HepG2 (cell line): Measurements from ENCODE around the gene VAPB. TPM values are rescaled to one million over a fixed set of nuclear protein-coding genes. Genes with fewer than 3 reads are reported as not detected.
A peak's percentile ranks its signal among the peaks of the same experiment; 100 is the strongest.

Experiments
- CENPX ChIP-seq: sonication (generic); formaldehyde crosslinking; IDR thresholded peaks from 2 replicates; pipeline ENCODE4 v1.9.0; 2021; ENCODE audit warnings: mild to moderate bottlenecking, missing genetic modification reagents, moderate library complexity
- CERS6 ChIP-seq: sonication (generic); formaldehyde crosslinking; IDR thresholded peaks from 2 replicates; pipeline ENCODE4 v1.5.0; 2020; ENCODE audit warnings: missing genetic modification reagents
- ELF4 ChIP-seq: sonication (generic); formaldehyde crosslinking; IDR thresholded peaks from 2 replicates; pipeline ENCODE4 v1.5.0; 2020; ENCODE audit warnings: missing genetic modification reagents, mild to moderate bottlenecking, moderate library complexity, borderline replicate concordance
- FOXA1 ChIP-seq, 2 experiments: fragments of 450-650 bp in 1 of 2; sonication (generic) in 1 of 2; formaldehyde crosslinking in 1 of 2; IDR thresholded peaks; 2 replicates each; pipeline versions ENCODE4 v1.4.0 to v1.6.1; 2016 to 2020; ENCODE audit warnings: missing genetic modification reagents in 1 of 2
- GATA4 ChIP-seq: sonication (generic); IDR thresholded peaks from 2 replicates; pipeline ENCODE4 v1.6.1; 2016; ENCODE audit warnings: antibody characterized with exemption, low read depth, borderline replicate concordance
- GTF2F1 ChIP-seq: fragments of 150-350 bp; IDR thresholded peaks from 2 replicates; pipeline ENCODE4 v1.6.1; 2014; ENCODE audit warnings: low read length
- HMGA1 ChIP-seq: sonication (generic); formaldehyde crosslinking; conservative IDR thresholded peaks from 2 replicates; pipeline ENCODE4 v1.4.0; 2020; ENCODE audit warnings: missing genetic modification reagents
- KAT8 ChIP-seq: IDR thresholded peaks from 2 replicates; pipeline ENCODE4 v1.6.1; 2016; ENCODE audit warnings: missing genetic modification reagents, missing compliant biosample characterization
- MAF1 ChIP-seq: sonication (generic); formaldehyde crosslinking; IDR thresholded peaks from 2 replicates; pipeline ENCODE4 v1.5.0; 2020; ENCODE audit warnings: missing genetic modification reagents, borderline replicate concordance
- MAFF ChIP-seq: IDR thresholded peaks from 2 replicates; pipeline ENCODE4 v1.6.1; 2011; ENCODE audit warnings: low read depth, low read length, improper control_type of control experiment
- NFE2L2 ChIP-seq: fragments of 150-350 bp; IDR thresholded peaks from 2 replicates; pipeline ENCODE4 v1.6.1; 2014; ENCODE audit warnings: low read length
- PHF8 ChIP-seq: sonication (generic); formaldehyde crosslinking; IDR thresholded peaks from 2 replicates; pipeline ENCODE4 v1.5.0; 2020; ENCODE audit warnings: missing genetic modification reagents
- REXO4 ChIP-seq: sonication (generic); formaldehyde crosslinking; IDR thresholded peaks from 2 replicates; pipeline ENCODE4 v1.8.0; 2022; ENCODE audit warnings: missing genetic modification reagents, mild to moderate bottlenecking, borderline replicate concordance
- SIN3A ChIP-seq: IDR thresholded peaks from 2 replicates; pipeline ENCODE4 v1.6.1; 2011; ENCODE audit warnings: low read depth, mild to moderate bottlenecking, control low read depth, low read length, borderline replicate concordance
- TOPORS ChIP-seq: sonication (generic); formaldehyde crosslinking; IDR thresholded peaks from 2 replicates; pipeline ENCODE4 v1.8.0; 2023; ENCODE audit warnings: mild to moderate bottlenecking, missing genetic modification reagents
- XBP1 ChIP-seq: sonication (generic); formaldehyde crosslinking; IDR thresholded peaks from 2 replicates; pipeline ENCODE4 v1.5.0; 2020; ENCODE audit warnings: missing genetic modification reagents
- YEATS2 ChIP-seq: sonication (generic); formaldehyde crosslinking; IDR thresholded peaks from 2 replicates; pipeline ENCODE4 v1.4.0; 2020; ENCODE audit warnings: missing genetic modification reagents, borderline replicate concordance
- ZNF280D ChIP-seq: sonication (generic); formaldehyde crosslinking; IDR thresholded peaks from 2 replicates; pipeline ENCODE4 v1.5.1; 2020; ENCODE audit warnings: mild to moderate bottlenecking, missing genetic modification reagents
- ZNF281 ChIP-seq: sonication (generic); formaldehyde crosslinking; IDR thresholded peaks from 2 replicates; pipeline ENCODE4 v1.4.0; 2020; ENCODE audit warnings: missing genetic modification reagents, borderline replicate concordance
- ZNF451 ChIP-seq: sonication (generic); formaldehyde crosslinking; IDR thresholded peaks from 2 replicates; pipeline ENCODE4 v1.5.0; 2020; ENCODE audit warnings: mild to moderate bottlenecking, missing genetic modification reagents
- ZNF629 ChIP-seq: sonication (generic); formaldehyde crosslinking; conservative IDR thresholded peaks from 2 replicates; pipeline ENCODE4 v1.5.0; 2020; ENCODE audit warnings: missing genetic modification reagents
- ZNF713 ChIP-seq: sonication (generic); formaldehyde crosslinking; IDR thresholded peaks from 2 replicates; pipeline ENCODE4 v1.4.0; 2020; ENCODE audit warnings: mild to moderate bottlenecking, missing genetic modification reagents
- ZNF781 ChIP-seq: sonication (generic); formaldehyde crosslinking; IDR thresholded peaks from 2 replicates; pipeline ENCODE4 v1.5.1; 2020; ENCODE audit warnings: borderline replicate concordance, mild to moderate bottlenecking, missing genetic modification reagents; ENCODE audit errors: not compliant biosample characterization
- ZNF782 ChIP-seq: sonication (generic); formaldehyde crosslinking; IDR thresholded peaks from 2 replicates; pipeline ENCODE4 v1.4.0; 2020; ENCODE audit warnings: missing genetic modification reagents, mild to moderate bottlenecking, borderline replicate concordance
- polyA plus RNA-seq, 8 experiments: library from polyadenylated mRNA; depleted of rRNA in 3 of 8; stranded (reverse) in 7 of 8; unstranded in 1 of 8; fragments of >200 nt; fragmentation: Illumina TruSeq in 4 of 8; extraction: Trizol in 4 of 8; gene quantifications; 2 replicates each; pipeline versions ENCODE4 v1.2.1 to v1.2.3, GENCODE V29; 2011 to 2016; ENCODE audit warnings: low read depth in 4 of 8, missing spikeins in 1 of 8, mixed read lengths in 1 of 8; ENCODE audit not compliant: insufficient read depth in 1 of 8
- total RNA-seq, 5 experiments: library from RNA; depleted of rRNA; stranded (reverse); fragments of >200 nt; fragmentation: Illumina TruSeq; extraction: Trizol; gene quantifications; 2 replicates each; pipeline ENCODE4 v1.2.3, GENCODE V29; 2016; ENCODE audit warnings: low read depth in 1 of 5

The VAPB gene
- total and polyA plus RNA-seq, 2 of the 13 experiments (the other 11 are each of a cell fraction or from before 2014, with no cell fraction given), result 18.6 to 48.5 TPM

- TF ChIP-seq ZNF281, result no peak
- peak; percentile 87; the same call in 1 of the 2 replicates for TF ChIP-seq REXO4 (CRISPR knock-in tag)
- no peak for TF ChIP-seq HMGA1
- TF ChIP-seq GATA4, result no peak
- TF ChIP-seq ZNF451, result no peak
- TF ChIP-seq CERS6 (CRISPR knock-in tag), result peak; percentile 72; the same call in 1 of the 2 replicates
- 0 out of 2 replicates have a peak, but pooled peaks have one; percentile 17 for TF ChIP-seq TOPORS (CRISPR knock-in tag)
- TF ChIP-seq CENPX, result no peak
- peak; percentile 61; the same call in 1 of the 2 replicates for TF ChIP-seq ZNF713 (CRISPR knock-in tag)
- no peak for TF ChIP-seq ELF4
- TF ChIP-seq KAT8 (CRISPR knock-in tag), result no peak; the same call in 1 of the 2 replicates
- no peak for TF ChIP-seq MAFF
- peak; percentile 31; the same call in 1 of the 2 replicates for TF ChIP-seq SIN3A
- no peak for TF ChIP-seq MAF1 (CRISPR knock-in tag)
- no peak for TF ChIP-seq NFE2L2
- no peak for TF ChIP-seq ZNF629 (CRISPR knock-in tag)
- no peak for TF ChIP-seq YEATS2 (CRISPR knock-in tag)
- TF ChIP-seq GTF2F1, result no peak
- TF ChIP-seq ZNF782 (CRISPR knock-in tag), result peak; percentile 78; the same call in 1 of the 2 replicates
- TF ChIP-seq ZNF781 (CRISPR knock-in tag), result peak; percentile 44
- TF ChIP-seq FOXA1 (IDR thresholded peaks at IDR 0.05), result no peak
- peak; percentile 40 for TF ChIP-seq FOXA1 (CRISPR knock-in tag; IDR thresholded peaks at IDR 0.05)
- TF ChIP-seq XBP1 (CRISPR knock-in tag), result peak; percentile 58; the same call in 1 of the 2 replicates
- no peak; the same call in 1 of the 2 replicates for TF ChIP-seq ZNF280D (CRISPR knock-in tag)
- peak; percentile 86 for TF ChIP-seq PHF8 (CRISPR knock-in tag)
Measured at GRCh38 chr20:58389324-58389967, 417 bp downstream of the VAPB start (continued).
